KOPT-K1 (cell line): ENCODE results near the gene ATG7.

ENCODE experiments used
- H3K27ac ChIP-seq: fragments of 200-600 bp; sonication (generic); 2 replicates; pipeline ENCODE4 v1.5.1; 2016; ENCODE audit warnings: antibody characterized with exemption, mild to moderate bottlenecking, low read depth, low read length; ENCODE audit not compliant: poor library complexity, severe bottlenecking
- H3K36me3 ChIP-seq: fragments of 200-600 bp; sonication (generic); 2 replicates; pipeline ENCODE4 v1.5.1; 2017; ENCODE audit warnings: antibody characterized with exemption, mild to moderate bottlenecking, low read length, moderate library complexity; ENCODE audit not compliant: insufficient read depth
- H3K9me3 ChIP-seq: fragments of 200-600 bp; sonication (generic); 2 replicates; pipeline ENCODE4 v1.5.1; 2017; ENCODE audit warnings: antibody characterized with exemption, low read length, mild to moderate bottlenecking; ENCODE audit not compliant: insufficient read depth, poor library complexity, severe bottlenecking

The ATG7 gene

DNA sequence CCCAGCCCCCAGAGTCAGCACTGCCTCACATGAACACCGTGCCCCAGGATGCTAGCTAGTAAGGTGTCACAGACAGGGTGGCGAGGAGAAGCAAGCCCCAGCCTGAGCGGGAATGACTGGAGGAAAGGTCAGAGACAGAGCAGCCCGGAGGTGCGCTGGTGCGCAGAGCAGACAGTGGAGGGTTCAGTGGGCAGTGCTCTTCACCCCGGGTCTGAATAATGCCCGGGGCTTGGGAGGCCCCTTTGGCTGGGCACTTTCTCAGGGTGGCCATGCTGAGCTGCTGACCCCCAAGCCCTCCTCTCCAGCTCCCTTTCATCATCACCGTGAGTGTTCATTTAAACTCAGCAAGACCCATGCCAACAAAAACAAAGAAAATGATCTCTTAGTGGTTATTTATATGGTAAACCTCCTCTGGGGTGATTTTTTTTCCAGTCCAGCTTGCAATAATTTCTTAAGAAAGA, 260.8 kb downstream of the ATG7 start:
- H3K36me3 ChIP-seq = no peaks in the 10 kb centered on the region
- no peaks in the 10 kb centered on the region for H3K9me3 ChIP-seq
- H3K27ac ChIP-seq = no peak overlapping the region

DNA sequence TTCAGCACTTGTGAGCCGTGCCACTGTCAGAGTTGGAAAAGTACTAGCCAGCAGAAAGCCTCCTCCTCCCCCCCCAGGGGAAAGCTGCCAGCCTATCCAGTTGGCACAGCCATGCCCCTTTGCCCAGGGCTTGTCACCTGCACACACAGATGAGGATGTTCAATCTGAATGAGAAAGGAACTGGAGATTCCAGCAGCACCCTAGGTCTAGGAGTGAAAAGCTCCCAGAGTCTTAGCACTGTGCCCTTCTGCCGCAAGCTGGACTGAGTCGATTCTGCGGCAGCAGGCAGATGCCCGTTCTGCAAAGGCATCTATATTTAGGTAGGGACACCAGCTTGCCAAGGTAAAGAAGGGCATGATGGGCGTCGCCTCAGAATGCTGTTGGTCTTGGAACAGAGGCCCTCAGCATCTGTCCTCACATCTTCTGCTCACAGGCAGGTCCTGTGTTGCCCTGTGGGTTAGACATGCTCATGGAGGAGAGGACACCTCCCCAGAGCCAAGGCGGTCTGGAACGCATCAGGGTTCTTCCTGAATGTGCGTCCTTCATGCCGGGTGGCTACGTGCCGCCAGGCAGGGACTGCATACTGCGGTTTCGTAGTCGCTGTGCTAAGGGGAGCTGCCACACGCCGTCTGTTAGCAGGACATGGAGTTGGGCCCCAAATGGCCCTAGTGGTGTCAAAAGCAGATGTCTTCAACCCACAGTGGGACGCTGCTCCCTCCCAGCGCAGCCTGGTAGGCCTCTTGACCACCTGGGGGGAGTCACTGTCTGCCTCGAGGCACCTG, 262.0 kb downstream of the ATG7 start:
- H3K9me3 ChIP-seq = no peaks in the 10 kb centered on the region
- no peaks in the 10 kb centered on the region for H3K36me3 ChIP-seq
- no peak overlapping the region for H3K27ac ChIP-seq

DNA sequence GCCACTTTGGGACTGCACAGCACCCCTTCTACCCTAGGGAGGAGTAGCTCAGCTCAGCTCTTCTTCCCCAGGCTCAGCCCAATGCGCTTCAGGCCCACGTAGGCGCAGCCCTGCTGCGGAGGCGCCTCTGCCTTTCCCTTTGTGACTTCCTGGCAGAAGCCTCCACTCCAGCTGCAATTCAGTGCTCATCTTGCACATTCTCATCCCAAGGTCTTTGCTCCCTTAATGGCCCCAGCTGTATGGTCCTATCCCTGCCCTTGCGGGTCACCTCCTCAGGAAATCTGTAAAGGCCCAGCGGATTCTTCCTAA, 262.6 kb downstream of the ATG7 start:
- no peak overlapping the region for H3K27ac ChIP-seq

DNA sequence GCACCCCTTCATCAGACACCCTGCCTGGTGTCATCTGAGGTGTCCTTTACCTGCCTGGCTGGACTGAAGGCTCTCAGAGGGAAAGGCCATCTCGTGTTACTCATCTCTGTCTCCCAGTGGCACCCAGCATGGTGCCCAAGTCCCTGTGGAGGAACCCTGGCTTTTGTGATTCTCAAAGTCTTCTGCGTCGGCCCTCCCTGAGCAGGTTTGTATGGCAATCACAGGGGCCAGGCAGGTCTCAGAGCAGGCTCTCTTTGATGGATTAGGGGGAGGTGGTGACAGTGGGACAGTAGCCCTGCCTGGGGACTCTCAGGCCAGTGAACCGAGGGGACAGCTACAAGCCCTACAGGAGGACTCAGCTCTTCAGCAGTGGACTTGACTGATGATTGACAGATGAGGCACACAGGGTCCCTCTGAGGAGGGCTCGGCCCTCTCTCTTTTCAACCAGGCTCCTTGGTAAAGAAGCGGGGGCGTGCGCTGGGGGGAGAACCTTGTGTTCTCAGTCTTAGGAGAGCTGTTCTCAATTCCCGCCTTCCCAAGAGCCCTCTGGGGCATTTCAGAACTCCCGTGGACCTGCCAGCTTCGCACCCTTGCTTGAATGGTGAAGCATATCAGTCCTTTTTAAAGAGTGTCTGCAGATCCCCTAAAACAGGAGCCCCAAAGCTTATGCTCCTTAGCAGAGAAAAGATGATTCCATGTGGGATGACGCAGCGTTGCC, 263.2 kb downstream of the ATG7 start:
- Histone ChIP-seq H3K9me3 (no peaks in the 10 kb centered on the region), H3K36me3 (no peaks in the 10 kb centered on the region), H3K27ac (no peak overlapping the region)

More for the DNA sequence above, 262.6 kb downstream of the ATG7 start:
- Histone ChIP-seq H3K9me3 (no peaks in the 10 kb centered on the region), H3K36me3 (no peaks in the 10 kb centered on the region)

- H3K27ac ChIP-seq = no peak overlapping the region
- H3K36me3 ChIP-seq = no peaks in the 10 kb centered on the region
- H3K9me3 ChIP-seq = no peaks in the 10 kb centered on the region
Observed at GRCh38 chr3:11536132-11536935, 264.1 kb downstream of the ATG7 start.

GRCh38 chr3:11536936-11537612, 264.9 kb downstream of the ATG7 start:
- Histone ChIP-seq H3K27ac (no peak overlapping the region), H3K36me3 (no peaks in the 10 kb centered on the region), H3K9me3 (no peaks in the 10 kb centered on the region)

DNA sequence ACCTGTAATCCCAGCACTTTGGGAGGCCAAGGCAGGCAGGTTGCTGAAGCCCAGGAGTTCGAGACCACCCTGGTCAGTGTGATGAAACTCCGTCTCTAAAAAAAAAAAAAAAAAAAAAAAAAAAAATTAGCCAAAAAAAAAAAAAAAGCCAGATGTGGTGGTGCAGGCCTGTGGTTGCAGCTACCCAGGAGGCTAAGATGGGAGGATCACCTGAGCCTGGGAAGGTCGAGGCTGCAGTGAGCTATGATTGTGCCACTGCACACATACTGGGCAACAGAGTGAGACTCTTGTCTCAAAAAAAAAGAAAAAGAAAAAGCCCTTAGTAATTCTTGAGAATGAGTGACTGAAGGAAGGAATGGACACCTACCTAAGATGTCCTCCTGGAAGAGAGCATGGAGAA, 266.4 kb downstream of the ATG7 start:
- H3K27ac ChIP-seq = no peak overlapping the region
- H3K36me3 ChIP-seq = no peaks in the 10 kb centered on the region
- no peaks in the 10 kb centered on the region for H3K9me3 ChIP-seq

- H3K27ac ChIP-seq = no peak overlapping the region
- H3K36me3 ChIP-seq = no peaks in the 10 kb centered on the region
- no peaks in the 10 kb centered on the region for H3K9me3 ChIP-seq
Observed at GRCh38 chr3:11539218-11539617, 267.0 kb downstream of the ATG7 start.

- Histone ChIP-seq H3K36me3 (no peaks in the 10 kb centered on the region), H3K27ac (no peak overlapping the region)
Observed at GRCh38 chr3:11539677-11540076, 267.5 kb downstream of the ATG7 start.

DNA sequence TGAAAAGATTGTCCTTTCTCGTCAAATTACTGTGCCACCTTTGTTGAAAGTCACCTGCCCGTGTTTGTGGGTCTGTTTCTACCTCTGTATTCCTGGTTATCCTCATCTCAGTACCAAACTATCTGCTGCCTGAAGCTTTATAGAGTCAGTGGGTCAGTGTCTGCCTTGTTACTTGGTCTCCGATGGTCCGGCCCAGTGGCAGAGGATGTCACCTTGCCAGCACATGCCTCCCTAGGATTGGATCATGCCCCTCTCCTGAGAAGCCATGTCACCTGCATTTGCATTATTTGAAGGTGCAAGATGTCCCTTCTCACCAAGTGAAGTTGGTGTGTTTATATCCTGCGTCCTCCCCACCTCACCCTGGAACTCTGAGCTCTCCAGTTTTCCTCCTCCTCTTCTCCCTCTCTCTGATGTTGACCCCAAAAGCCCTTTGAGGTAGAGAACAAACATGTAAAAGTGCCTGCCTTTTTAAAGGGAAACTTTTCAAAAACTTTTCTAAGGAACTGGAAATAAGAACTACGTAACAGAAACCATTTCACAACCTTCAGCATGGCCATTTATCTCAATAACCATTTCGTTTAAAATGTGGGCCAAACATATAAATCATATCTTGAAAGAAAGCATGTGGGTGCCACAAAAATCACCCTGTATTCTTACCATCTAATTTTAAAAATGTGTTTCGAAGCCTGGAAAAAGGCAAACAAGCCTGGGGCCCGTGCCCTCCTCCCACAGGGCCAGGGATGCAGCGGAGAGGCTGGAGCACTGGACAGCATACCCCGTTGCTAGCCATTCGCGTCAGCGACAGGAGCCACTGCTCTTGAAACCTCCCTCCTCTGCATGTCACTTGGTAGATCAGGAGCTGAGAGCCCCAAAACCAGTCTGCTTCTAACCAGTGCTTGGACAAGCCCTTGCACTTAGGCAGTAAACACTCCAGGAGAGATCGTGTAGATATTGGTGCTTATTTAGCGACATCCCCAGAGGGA, 269.4 kb downstream of the ATG7 start:
- H3K9me3 ChIP-seq = no peaks in the 10 kb centered on the region
- no peaks in the 10 kb centered on the region for H3K36me3 ChIP-seq
- H3K27ac ChIP-seq = no peak overlapping the region

More at GRCh38 chr3:11539677-11540076, 267.5 kb downstream of the ATG7 start:
- no peaks in the 10 kb centered on the region for H3K9me3 ChIP-seq

DNA sequence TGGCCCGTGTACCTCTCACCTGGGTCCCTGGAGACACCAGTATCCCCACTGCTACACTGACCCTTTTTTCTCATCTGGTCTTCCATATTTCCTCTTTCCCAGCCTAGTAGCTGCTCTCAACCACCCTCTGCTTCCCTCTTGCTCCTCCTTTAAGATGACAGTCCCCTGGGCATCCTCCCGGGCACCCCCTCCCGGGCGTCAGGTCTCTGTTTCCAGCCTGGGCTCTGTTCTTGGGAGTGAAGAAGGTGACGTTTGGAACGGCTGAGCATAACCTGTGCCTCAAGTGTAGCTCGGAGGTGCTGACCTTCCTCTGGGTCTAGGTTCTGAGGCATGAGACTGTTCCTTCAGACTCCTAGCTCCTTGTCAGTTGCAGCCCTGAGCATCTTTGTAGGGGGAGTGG, 270.4 kb downstream of the ATG7 start:
- H3K9me3 ChIP-seq = no peaks in the 10 kb centered on the region
- no peaks in the 10 kb centered on the region for H3K36me3 ChIP-seq
- H3K27ac ChIP-seq = no peak overlapping the region

- Histone ChIP-seq H3K36me3 (no peaks in the 10 kb centered on the region), H3K9me3 (no peaks in the 10 kb centered on the region), H3K27ac (no peak overlapping the region)
Observed at GRCh38 chr3:11543141-11543947, 271.1 kb downstream of the ATG7 start.

DNA sequence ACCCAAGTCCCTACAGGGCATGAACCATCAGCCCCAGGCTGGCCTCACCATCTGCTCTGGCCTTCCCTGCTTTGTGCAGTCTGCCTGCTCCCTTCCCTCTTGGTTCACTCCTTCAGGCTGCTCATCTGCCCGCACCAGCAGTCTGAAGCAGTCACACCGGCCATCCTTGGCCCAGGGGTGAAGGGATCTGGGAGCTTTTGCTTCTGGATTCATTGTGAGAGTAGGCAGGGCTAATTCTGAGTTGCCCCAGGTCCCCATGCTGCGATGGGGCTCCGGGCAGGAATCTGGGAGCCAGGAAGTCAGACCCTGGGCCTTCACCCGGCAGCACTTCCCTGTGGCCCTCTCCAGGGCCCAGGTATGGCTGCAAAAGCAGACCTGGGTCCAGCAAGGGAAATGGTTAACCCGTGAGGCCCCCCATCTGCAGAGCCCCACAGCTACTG, 271.8 kb downstream of the ATG7 start:
- Histone ChIP-seq H3K9me3 (no peaks in the 10 kb centered on the region), H3K27ac (no peak overlapping the region), H3K36me3 (no peaks in the 10 kb centered on the region)
